ENCODE results near the gene HLA-DRA.
A peak's percentile ranks its signal among the peaks of the same experiment; 100 is the strongest.
"Not testable (repeated sequence)": the region's sequence is repeated elsewhere in the genome, so short reads cannot be mapped to it uniquely, and the experiment has no call there.

The HLA-DRA gene

GRCh38 chr6:32426338-32426737 is 13.3 kb upstream of the HLA-DRA start:
- H3K4me3 ChIP-seq, result no peak overlapping the region
- TF ChIP-seq EZH2 (IDR thresholded peaks at IDR 0.05), result no peak
- TF ChIP-seq POLR2AphosphoS5 (IDR thresholded peaks at IDR 0.05; ENCODE audit: borderline replicate concordance, low read depth, low read length), result no peak
- TF ChIP-seq FOXP2 (optimal IDR thresholded peaks at IDR 0.05; ENCODE audit: control extremely low read depth, extremely low read length, insufficient read depth), result no peak
- DNase-seq (ENCODE audit: low read depth, low spot score), result no peak
- no peak overlapping the region for H3K9ac ChIP-seq (ENCODE audit: insufficient read length)
- H3K36me3 ChIP-seq (ENCODE audit: insufficient read depth, low read length), result no peaks in the 10 kb centered on the region
- H3K27ac ChIP-seq, result no peak overlapping the region
- H3K9me3 ChIP-seq (ENCODE audit: low read depth, low read length), result no peaks in the 10 kb centered on the region

GRCh38 chr6:32427218-32427617 is 12.5 kb upstream of the HLA-DRA start:
- Histone ChIP-seq H3K9me3 (ENCODE audit: low read depth, low read length) (no peaks in the 10 kb centered on the region), H3K9ac (ENCODE audit: insufficient read length) (no peak overlapping the region), H3K36me3 (ENCODE audit: insufficient read depth, low read length) (no peaks in the 10 kb centered on the region), H3K4me3 (no peak overlapping the region), H3K27ac (no peak overlapping the region)
- no peak for DNase-seq (ENCODE audit: low read depth, low spot score)
- TF ChIP-seq FOXP2 (optimal IDR thresholded peaks at IDR 0.05; ENCODE audit: control extremely low read depth, extremely low read length, insufficient read depth), result no peak
- TF ChIP-seq EZH2 (IDR thresholded peaks at IDR 0.05), result no peak
- TF ChIP-seq POLR2AphosphoS5 (IDR thresholded peaks at IDR 0.05; ENCODE audit: borderline replicate concordance, low read depth, low read length), result no peak

- H3K9ac ChIP-seq (ENCODE audit: insufficient read length), result no peak overlapping the region
- TF ChIP-seq EZH2 (IDR thresholded peaks at IDR 0.05) (no peak), FOXP2 (optimal IDR thresholded peaks at IDR 0.05; ENCODE audit: control extremely low read depth, extremely low read length, insufficient read depth) (no peak), POLR2AphosphoS5 (IDR thresholded peaks at IDR 0.05; ENCODE audit: borderline replicate concordance, low read depth, low read length) (no peak)
- H3K9me3 ChIP-seq (ENCODE audit: low read depth, low read length), result no peaks in the 10 kb centered on the region
- no peak for DNase-seq (ENCODE audit: low read depth, low spot score)
- H3K27ac ChIP-seq, result no peak overlapping the region
- no peak overlapping the region for H3K4me3 ChIP-seq
- H3K36me3 ChIP-seq (ENCODE audit: insufficient read depth, low read length), result no peaks in the 10 kb centered on the region
Measured at GRCh38 chr6:32427934-32428474, 11.7 kb upstream of the HLA-DRA start.

- TF ChIP-seq POLR2AphosphoS5 (IDR thresholded peaks at IDR 0.05; ENCODE audit: borderline replicate concordance, low read depth, low read length), result no peak
- no peak for TF ChIP-seq FOXP2 (optimal IDR thresholded peaks at IDR 0.05; ENCODE audit: control extremely low read depth, extremely low read length, insufficient read depth)
- no peak for TF ChIP-seq EZH2 (IDR thresholded peaks at IDR 0.05)
- Histone ChIP-seq H3K9ac (ENCODE audit: insufficient read length) (no peak overlapping the region), H3K4me3 (no peak overlapping the region), H3K36me3 (ENCODE audit: insufficient read depth, low read length) (no peaks in the 10 kb centered on the region), H3K9me3 (ENCODE audit: low read depth, low read length) (no peaks in the 10 kb centered on the region), H3K27ac (no peak overlapping the region)
- DNase-seq (ENCODE audit: low read depth, low spot score), result no peak
Measured at GRCh38 chr6:32430179-32430578, 9.5 kb upstream of the HLA-DRA start.

- H3K4me3 ChIP-seq, result no peak overlapping the region
- TF ChIP-seq POLR2AphosphoS5 (IDR thresholded peaks at IDR 0.05; ENCODE audit: borderline replicate concordance, low read depth, low read length) (no peak), EZH2 (IDR thresholded peaks at IDR 0.05) (no peak), FOXP2 (optimal IDR thresholded peaks at IDR 0.05; ENCODE audit: control extremely low read depth, extremely low read length, insufficient read depth) (no peak)
- no peaks in the 10 kb centered on the region for H3K36me3 ChIP-seq (ENCODE audit: insufficient read depth, low read length)
- no peak for DNase-seq (ENCODE audit: low read depth, low spot score)
- no peaks in the 10 kb centered on the region for H3K9me3 ChIP-seq (ENCODE audit: low read depth, low read length)
- no peak overlapping the region for H3K9ac ChIP-seq (ENCODE audit: insufficient read length)
- no peak overlapping the region for H3K27ac ChIP-seq
Measured at GRCh38 chr6:32431142-32431541, 8.5 kb upstream of the HLA-DRA start.

GRCh38 chr6:32432050-32432450 is 7.6 kb upstream of the HLA-DRA start:
- H3K36me3 ChIP-seq (ENCODE audit: insufficient read depth, low read length), result no peaks in the 10 kb centered on the region
- peak; percentile 24 for DNase-seq (ENCODE audit: low read depth, low spot score)
- H3K9me3 ChIP-seq (ENCODE audit: low read depth, low read length), result no peaks in the 10 kb centered on the region
- no peak overlapping the region for H3K9ac ChIP-seq (ENCODE audit: insufficient read length)
- TF ChIP-seq FOXP2 (optimal IDR thresholded peaks at IDR 0.05; ENCODE audit: control extremely low read depth, extremely low read length, insufficient read depth) (no peak), POLR2AphosphoS5 (IDR thresholded peaks at IDR 0.05; ENCODE audit: borderline replicate concordance, low read depth, low read length) (no peak), EZH2 (IDR thresholded peaks at IDR 0.05) (no peak)
- no peak overlapping the region for H3K4me3 ChIP-seq
- H3K27ac ChIP-seq, result no peak overlapping the region

GRCh38 chr6:32433950-32434349 is 5.7 kb upstream of the HLA-DRA start:
- not testable (repeated sequence) for H3K36me3 ChIP-seq (ENCODE audit: insufficient read depth, low read length); H3K4me3 ChIP-seq; H3K9me3 ChIP-seq (ENCODE audit: low read depth, low read length); H3K27ac ChIP-seq; DNase-seq (ENCODE audit: low read depth, low spot score); H3K9ac ChIP-seq (ENCODE audit: insufficient read length)

GRCh38 chr6:32436186-32436585 is 3.5 kb upstream of the HLA-DRA start:
- H3K9ac ChIP-seq (ENCODE audit: insufficient read length), result no peak overlapping the region
- H3K36me3 ChIP-seq (ENCODE audit: insufficient read depth, low read length), result no peaks in the 10 kb centered on the region
- no peak for DNase-seq (ENCODE audit: low read depth, low spot score)
- no peak overlapping the region for H3K27ac ChIP-seq
- no peaks in the 10 kb centered on the region for H3K9me3 ChIP-seq (ENCODE audit: low read depth, low read length)
- no peak for TF ChIP-seq EZH2 (IDR thresholded peaks at IDR 0.05)
- TF ChIP-seq POLR2AphosphoS5 (IDR thresholded peaks at IDR 0.05; ENCODE audit: borderline replicate concordance, low read depth, low read length), result no peak
- TF ChIP-seq FOXP2 (optimal IDR thresholded peaks at IDR 0.05; ENCODE audit: control extremely low read depth, extremely low read length, insufficient read depth), result no peak
- H3K4me3 ChIP-seq, result no peak overlapping the region
